Testis (tissue), 2 donors: ENCODE measurements around the gene ZNF688.

Experiments
- CTCF ChIP-seq, 3 experiments: fragments of 450-650 bp in 2 of 3; fragments of 200-600 bp in 1 of 3; sonication (generic) in 1 of 3; IDR thresholded peaks; one replicate each; pipeline ENCODE4 v1.5.1; 2016 to 2019; ENCODE audit warnings: antibody characterized with exemption in 3 of 3, mild to moderate bottlenecking in 2 of 3, moderate library complexity in 1 of 3
- POLR2A ChIP-seq: fragments of 450-650 bp; IDR thresholded peaks from one replicate; pipeline ENCODE4 v1.6.1; 2017; ENCODE audit warnings: antibody characterized with exemption, mild to moderate bottlenecking, moderate library complexity

- TF ChIP-seq CTCF (IDR thresholded peaks at IDR 0.05) (no peak), POLR2A (no peak)
These were observed 46.6 kb downstream of the ZNF688 start for GRCh38 chr16:30524575-30525568.
